H9 (cell line): ENCODE data around the gene NXN. TPM values are rescaled to one million over a fixed set of nuclear protein-coding genes. Genes with fewer than 3 reads are reported as not detected.
A peak's percentile ranks its signal among the peaks of the same experiment; 100 is the strongest.

Experiments
- DNase-seq: peaks from one replicate; pipeline ENCODE4 v3.0.0-alpha.2; 2017
- H2AFZ ChIP-seq: one replicate; pipeline ENCODE4 v1.6.1; 2013; ENCODE audit warnings: mild to moderate bottlenecking, low read length, control low read depth, moderate library complexity
- H2AK5ac ChIP-seq: 2 replicates; pipeline ENCODE4 v1.6.1; 2013; ENCODE audit warnings: low read length, control low read depth, mixed read lengths; ENCODE audit not compliant: insufficient read length
- H2BK120ac ChIP-seq: one replicate; pipeline ENCODE4 v1.6.1; 2013; ENCODE audit warnings: low read depth, mild to moderate bottlenecking, low read length, control low read depth, inconsistent platforms; ENCODE audit not compliant: poor library complexity, severe bottlenecking
- H2BK12ac ChIP-seq: 2 replicates; pipeline ENCODE4 v1.6.1; 2013; ENCODE audit warnings: low read length, control low read depth, mixed read lengths, low read depth; ENCODE audit not compliant: insufficient read length
- H2BK15ac ChIP-seq: 2 replicates; pipeline ENCODE4 v1.6.1; 2013; ENCODE audit warnings: low read depth, low read length, control low read depth
- H2BK20ac ChIP-seq: one replicate; pipeline ENCODE4 v1.6.1; 2013; ENCODE audit warnings: low read depth, mild to moderate bottlenecking, low read length, control low read depth, inconsistent platforms; ENCODE audit not compliant: poor library complexity, severe bottlenecking
- H2BK5ac ChIP-seq: 2 replicates; pipeline ENCODE4 v1.6.1; 2013; ENCODE audit warnings: low read length, control low read depth, mixed read lengths; ENCODE audit not compliant: insufficient read length
- H3K14ac ChIP-seq: 2 replicates; pipeline ENCODE4 v1.6.1; 2013; ENCODE audit warnings: low read length, control low read depth; ENCODE audit not compliant: insufficient read depth
- H3K18ac ChIP-seq: 2 replicates; pipeline ENCODE4 v1.6.1; 2013; ENCODE audit warnings: low read depth, mild to moderate bottlenecking, mixed read lengths, low read length, control low read depth; ENCODE audit not compliant: insufficient read length
- H3K23ac ChIP-seq: 2 replicates; pipeline ENCODE4 v1.6.1; 2013; ENCODE audit warnings: low read length, control low read depth, mixed read lengths, low read depth; ENCODE audit not compliant: insufficient read length
- H3K23me2 ChIP-seq: 2 replicates; pipeline ENCODE4 v1.6.1; 2013; ENCODE audit warnings: low read depth, mild to moderate bottlenecking, mixed read lengths, low read length, control low read depth; ENCODE audit not compliant: insufficient read length, poor library complexity, severe bottlenecking
- H3K27ac ChIP-seq: 2 replicates; pipeline ENCODE4 v1.5.1; 2013; ENCODE audit warnings: low read length, control low read depth, mixed read lengths, low read depth; ENCODE audit not compliant: insufficient read length
- H3K27me3 ChIP-seq: 2 replicates; pipeline ENCODE4 v1.6.1; 2013; ENCODE audit warnings: low read length, control low read depth, inconsistent platforms; ENCODE audit not compliant: insufficient read depth
- H3K4ac ChIP-seq: 2 replicates; pipeline ENCODE4 v1.6.1; 2013; ENCODE audit warnings: low read depth, mild to moderate bottlenecking, control low read depth, inconsistent platforms, low read length, moderate library complexity
- H3K4me1 ChIP-seq: 2 replicates; pipeline ENCODE4 v1.6.1; 2013; ENCODE audit warnings: low read length, control low read depth, inconsistent platforms; ENCODE audit not compliant: insufficient read depth
- H3K4me2 ChIP-seq: 2 replicates; pipeline ENCODE4 v1.6.1; 2013; ENCODE audit warnings: low read length, control low read depth, mixed read lengths; ENCODE audit not compliant: insufficient read length, insufficient read depth
- H3K56ac ChIP-seq: 2 replicates; pipeline ENCODE4 v1.6.1; 2013; ENCODE audit warnings: low read depth, mild to moderate bottlenecking, mixed read lengths, low read length, control low read depth; ENCODE audit not compliant: insufficient read length
- H3K79me1 ChIP-seq: 2 replicates; pipeline ENCODE4 v1.6.1; 2013; ENCODE audit warnings: low read depth, mild to moderate bottlenecking, moderate library complexity, low read length, control low read depth, inconsistent platforms; ENCODE audit not compliant: insufficient read depth, poor library complexity, severe bottlenecking
- H3K79me2 ChIP-seq: 2 replicates; pipeline ENCODE4 v1.6.1; 2013; ENCODE audit warnings: low read length, control low read depth, inconsistent platforms; ENCODE audit not compliant: insufficient read depth
- H3K9ac ChIP-seq: 2 replicates; pipeline ENCODE4 v1.6.1; 2013; ENCODE audit warnings: low read length, control low read depth, mixed read lengths; ENCODE audit not compliant: insufficient read length; ENCODE audit errors: extremely low read depth
- H3K9me3 ChIP-seq: one replicate; pipeline ENCODE4 v1.6.1; 2013; ENCODE audit warnings: low read depth, low read length, inconsistent platforms; ENCODE audit not compliant: control insufficient read depth
- H3T11ph ChIP-seq: one replicate; pipeline ENCODE4 v1.6.1; 2013; ENCODE audit warnings: mild to moderate bottlenecking, low read length, control low read depth, inconsistent platforms
- H4K20me1 ChIP-seq: one replicate; pipeline ENCODE4 v1.6.1; 2013; ENCODE audit not compliant: control insufficient read depth, insufficient read length, insufficient read depth
- H4K5ac ChIP-seq: 2 replicates; pipeline ENCODE4 v1.6.1; 2013; ENCODE audit warnings: low read depth, mild to moderate bottlenecking, mixed read lengths, low read length, control low read depth; ENCODE audit not compliant: insufficient read length
- H4K8ac ChIP-seq: replicated peaks from 2 replicates; pipeline ENCODE4 v1.6.1; 2013; ENCODE audit warnings: low read length, control low read depth, mixed read lengths, low read depth; ENCODE audit not compliant: insufficient read length
- H4K91ac ChIP-seq: 2 replicates; pipeline ENCODE4 v1.6.1; 2013; ENCODE audit warnings: low read depth, mild to moderate bottlenecking, moderate library complexity, mixed read lengths, low read length, control low read depth; ENCODE audit not compliant: insufficient read length
- H3K27ac Mint-ChIP-seq, 3 experiments: 2 replicates in 2 of 3; 3 replicates in 1 of 3; pipeline ENCODE4 v1.8.0; 2020 to 2021; ENCODE audit warnings: mixed read lengths in 3 of 3, mild to moderate bottlenecking in 1 of 3, moderate library complexity in 1 of 3
- H3K27me3 Mint-ChIP-seq: 2 replicates; pipeline ENCODE4 v1.8.0; 2021; ENCODE audit warnings: low read depth, mild to moderate bottlenecking, moderate library complexity, mixed read lengths
- H3K36me3 Mint-ChIP-seq, 3 experiments: 2 replicates in 2 of 3; 3 replicates in 1 of 3; pipeline ENCODE4 v1.8.0; 2020 to 2021; ENCODE audit warnings: low read depth in 3 of 3, mixed read lengths in 3 of 3; ENCODE audit not compliant: insufficient read depth in 1 of 3
- H3K4me1 Mint-ChIP-seq, 2 experiments: 2 replicates each; pipeline ENCODE4 v1.8.0; 2020; ENCODE audit warnings: mixed read lengths in 2 of 2
- H3K4me3 Mint-ChIP-seq, 2 experiments: 2 replicates in 1 of 2; 3 replicates in 1 of 2; pipeline ENCODE4 v1.8.0; 2020 to 2021; ENCODE audit warnings: mild to moderate bottlenecking in 2 of 2, mixed read lengths in 2 of 2, moderate library complexity in 1 of 2
- H3K9me3 Mint-ChIP-seq, 2 experiments: 2 replicates in 1 of 2; 3 replicates in 1 of 2; pipeline ENCODE4 v1.8.0; 2020; ENCODE audit warnings: mild to moderate bottlenecking in 2 of 2, mixed read lengths in 2 of 2, moderate library complexity in 1 of 2
- CTCF ChIP-seq: fragments of 200-600 bp; sonication (generic); conservative IDR thresholded peaks from 3 replicates; pipeline ENCODE4 v1.8.0; 2021; ENCODE audit warnings: antibody characterized with exemption, mild to moderate bottlenecking
- WGBS: extraction: QIAGEN DNeasy Blood & Tissue Kit; methylation state at CpG from one replicate; pipeline ENCODE4 v1.1.7; 2013; ENCODE audit warnings: missing lambda C conversion rate, low lambda C conversion rate, mixed read lengths; ENCODE audit not compliant: insufficient read length; ENCODE audit errors: extremely low coverage; 5-methylcytosine and 5-hydroxymethylcytosine counted together
- total RNA-seq: library from RNA; stranded (reverse); gene quantifications from 2 replicates; pipeline ENCODE4 v1.2.1, GENCODE V29; 2021

The NXN gene
- total RNA-seq, 1 experiment from 2014 or later, result 93.6 TPM

GRCh38 chr17:852349-852748 is 127.2 kb downstream of the NXN start:
- H2AFZ ChIP-seq, result no peak overlapping the region
- H3K18ac ChIP-seq, result no peak overlapping the region
- Mint-ChIP-seq H3K36me3 (peaks cover 0 to 5% (median 0%) of the 10 kb centered on the region in 3 experiments; a peak in 2 of 7 replicates), H3K9me3 (no peaks in the 10 kb centered on the region; a peak in 1 of 5 replicates), H3K4me3 (no peak overlapping the region), H3K4me1 (peaks cover 52 to 56% of the 10 kb centered on the region in 2 experiments), H3K27me3 (no peaks in the 10 kb centered on the region), H3K27ac (peak overlapping the region; percentile 55 to 94 (median 93); a peak in 3 of 7 replicates)
- no peak overlapping the region for H2BK120ac ChIP-seq
- H3K4me1 ChIP-seq, result no peaks in the 10 kb centered on the region
- H3K9ac ChIP-seq, result no peak overlapping the region
- peaks cover 5% of the 10 kb centered on the region for H3K79me1 ChIP-seq
- no peak overlapping the region for H3K14ac ChIP-seq
- H4K91ac ChIP-seq, result no peak overlapping the region
- no peak overlapping the region for H4K8ac ChIP-seq
- no peak overlapping the region for H3K4ac ChIP-seq
- no peaks in the 10 kb centered on the region; the same call in 1 of the 2 replicates for H3K79me2 ChIP-seq
- H3T11ph ChIP-seq, result no peak overlapping the region
- no peak overlapping the region for H3K4me2 ChIP-seq
- H4K20me1 ChIP-seq, result no peaks in the 10 kb centered on the region
- no peak overlapping the region for H2BK15ac ChIP-seq
- H3K56ac ChIP-seq, result no peak overlapping the region
- no peaks in the 10 kb centered on the region for H3K9me3 ChIP-seq
- no peaks in the 10 kb centered on the region for H3K23me2 ChIP-seq
- H2BK20ac ChIP-seq, result no peak overlapping the region
- WGBS, result no CpG with 5 or more reads among the region's 10 CpGs
- no peaks in the 10 kb centered on the region for H3K27me3 ChIP-seq
- no peak overlapping the region for H2AK5ac ChIP-seq
- H2BK12ac ChIP-seq, result no peak overlapping the region
- H3K27ac ChIP-seq, result no peak overlapping the region
- H3K23ac ChIP-seq, result no peak overlapping the region
- no peak for DNase-seq
- TF ChIP-seq CTCF, result no peak
- no peak overlapping the region for H4K5ac ChIP-seq
- H2BK5ac ChIP-seq, result no peak overlapping the region
